ENCODE measurements around the gene RNF4.

- TF ChIP-seq CTCF (IDR thresholded peaks at IDR 0.05), result no peak
- TF ChIP-seq POLR2A (IDR thresholded peaks at IDR 0.05), result no peak
These were observed 10.1 kb upstream of the RNF4 start for GRCh38 chr4:2458546-2459491.

Data from esophagus squamous epithelium (tissue), 4 donors.